Effector memory CD8-positive, alpha-beta T cell (primary cell): ENCODE results near the gene AGFG2.
"Not testable (repeated sequence)": the region's sequence is repeated elsewhere in the genome, so short reads cannot be mapped to it uniquely, and the experiment has no call there.

Source experiments
- ATAC-seq: fragments of 150-1000 bp; cut with Tn5 transposase; replicated peaks from 2 replicates; pipeline ENCODE4 v1.10.0; 2021; ENCODE audit warnings: mild to moderate bottlenecking, moderate library complexity
- DNase-seq, 3 experiments: peaks; one replicate each; pipeline ENCODE4 v3.0.0; 2021
- H3K27ac Mint-ChIP-seq, 2 donors: one replicate each; pipeline ENCODE4 v1.8.0; 2022; ENCODE audit warnings: mild to moderate bottlenecking in 2 of 2, mixed read lengths in 2 of 2, moderate library complexity in 2 of 2
- H3K27me3 Mint-ChIP-seq, 2 donors: one replicate each; pipeline ENCODE4 v1.8.0; 2022; ENCODE audit warnings: mixed read lengths in 2 of 2
- H3K36me3 Mint-ChIP-seq: one replicate; pipeline ENCODE4 v1.8.0; 2022; ENCODE audit warnings: mild to moderate bottlenecking, moderate library complexity, mixed read lengths; ENCODE audit not compliant: insufficient read depth
- H3K4me1 Mint-ChIP-seq, 2 donors: one replicate each; pipeline ENCODE4 v1.8.0; 2022; ENCODE audit warnings: low read depth in 2 of 2, mixed read lengths in 2 of 2
- H3K4me3 Mint-ChIP-seq, 2 donors: one replicate each; pipeline ENCODE4 v1.8.0; 2022; ENCODE audit warnings: mild to moderate bottlenecking in 2 of 2, mixed read lengths in 2 of 2, moderate library complexity in 2 of 2
- H3K9me3 Mint-ChIP-seq, 2 donors: one replicate each; pipeline ENCODE4 v1.8.0; 2022; ENCODE audit warnings: mixed read lengths in 2 of 2

AGFG2 gene

DNA sequence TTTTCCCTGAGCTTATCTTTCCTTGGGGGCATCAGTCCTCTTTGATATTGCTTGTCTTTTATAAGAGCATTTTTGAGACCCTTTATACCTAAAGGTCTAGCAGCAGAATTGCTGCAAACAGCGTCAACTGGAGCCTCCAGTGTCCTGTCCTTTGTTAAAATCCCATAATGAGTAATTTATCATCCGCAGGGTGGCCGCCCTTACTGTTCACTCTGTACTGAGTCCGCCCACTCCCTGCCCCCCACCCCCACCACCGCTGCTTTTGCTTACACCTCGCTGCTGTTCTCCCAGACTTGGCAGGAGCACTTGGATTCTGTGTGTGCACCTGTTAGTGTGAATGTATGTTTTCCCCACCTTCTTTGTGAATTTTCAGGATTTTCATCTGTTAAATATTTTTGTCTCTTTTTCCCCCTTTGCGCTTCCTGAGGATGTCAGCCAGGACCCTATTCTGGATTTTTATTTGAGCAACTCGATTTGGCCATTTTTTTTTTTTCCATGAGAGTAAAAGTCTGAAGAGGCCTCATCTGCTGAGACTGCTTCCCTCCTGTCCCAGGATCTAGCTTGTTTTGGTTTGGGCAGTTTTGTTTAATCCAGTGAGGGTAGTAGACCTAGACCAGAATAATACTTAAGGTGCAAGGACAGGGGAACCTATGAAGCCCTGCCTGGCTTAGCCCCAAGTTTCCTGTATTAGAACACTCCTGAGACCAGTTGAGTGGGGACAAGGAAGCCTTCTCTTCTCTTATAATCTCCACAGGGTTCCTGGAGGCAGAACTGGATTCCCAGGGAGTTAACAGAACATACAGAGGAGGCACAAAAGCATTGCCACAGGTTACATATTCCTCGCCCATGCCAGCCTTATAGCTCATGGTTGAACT lies 8.2 kb downstream of the AGFG2 start:
- DNase-seq, result no peak
- H3K4me3 Mint-ChIP-seq, result peak overlapping the region; percentile 91 to 92

DNA sequence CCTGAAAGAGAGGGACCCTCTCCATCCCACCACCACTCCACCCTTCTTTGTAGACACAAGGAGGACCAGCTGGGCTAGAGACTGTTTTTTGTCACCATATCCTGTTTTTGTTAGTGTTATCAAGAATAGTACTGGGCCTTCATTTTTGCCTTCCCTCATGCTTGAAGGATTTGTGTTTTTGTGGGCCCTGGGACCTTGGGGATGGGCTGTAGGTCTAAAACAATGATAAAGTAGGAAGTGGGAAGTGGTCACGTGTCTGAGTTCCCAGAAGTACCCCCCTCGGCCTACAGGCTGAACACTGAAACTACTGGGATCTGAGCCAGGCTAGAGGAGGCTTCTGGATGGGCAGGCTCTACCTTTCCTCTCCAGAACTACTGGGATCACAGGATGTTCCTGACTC lies 8.9 kb downstream of the AGFG2 start:
- H3K27me3 Mint-ChIP-seq, result no peaks in the 10 kb centered on the region
- no peak for ATAC-seq
- peaks cover 37% of the 10 kb centered on the region for H3K36me3 Mint-ChIP-seq
- DNase-seq, result no peak
- H3K9me3 Mint-ChIP-seq, result no peaks in the 10 kb centered on the region
- H3K27ac Mint-ChIP-seq, result peak overlapping the region; percentile 93 to 95
- H3K4me3 Mint-ChIP-seq, result peak overlapping the region; percentile 91 to 92
- peaks cover 70% of the 10 kb centered on the region in 2 donors for H3K4me1 Mint-ChIP-seq

More for the DNA sequence above, 8.2 kb downstream of the AGFG2 start:
- Mint-ChIP-seq H3K36me3 (peaks cover 30% of the 10 kb centered on the region), H3K4me1 (peaks cover 73 to 77% of the 10 kb centered on the region in 2 donors), H3K9me3 (no peaks in the 10 kb centered on the region), H3K27ac (peak overlapping the region; percentile 93 to 95), H3K27me3 (no peaks in the 10 kb centered on the region)
- ATAC-seq, result peak; percentile 2

DNA sequence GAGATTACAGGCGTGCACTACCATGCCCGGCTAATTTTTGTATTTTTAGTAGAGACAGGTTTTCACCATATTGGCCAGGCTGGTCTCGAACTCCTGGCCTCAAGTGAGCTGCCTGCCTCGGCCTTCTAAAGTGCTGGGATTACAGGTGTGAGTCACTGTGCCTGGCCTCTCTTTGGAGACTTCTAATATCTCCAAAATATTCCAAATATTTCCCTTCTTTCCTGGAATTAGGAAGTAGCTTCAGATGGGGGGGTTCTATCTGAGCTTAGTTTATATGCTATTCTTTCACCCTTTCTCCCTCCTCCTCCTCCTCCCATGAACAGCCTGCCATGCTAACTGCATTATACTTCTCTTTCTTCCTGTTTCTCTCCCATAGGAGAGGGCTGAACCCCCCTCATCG lies 9.4 kb downstream of the AGFG2 start:
- H3K27me3 Mint-ChIP-seq, DNase-seq, H3K9me3 Mint-ChIP-seq, ATAC-seq: not testable (repeated sequence)
- Mint-ChIP-seq H3K4me3 (peak overlapping the region; percentile 91 to 92), H3K36me3 (peaks cover 41% of the 10 kb centered on the region), H3K27ac (peak overlapping the region; percentile 93 to 95), H3K4me1 (peaks cover 65 to 66% of the 10 kb centered on the region in 2 donors)

DNA sequence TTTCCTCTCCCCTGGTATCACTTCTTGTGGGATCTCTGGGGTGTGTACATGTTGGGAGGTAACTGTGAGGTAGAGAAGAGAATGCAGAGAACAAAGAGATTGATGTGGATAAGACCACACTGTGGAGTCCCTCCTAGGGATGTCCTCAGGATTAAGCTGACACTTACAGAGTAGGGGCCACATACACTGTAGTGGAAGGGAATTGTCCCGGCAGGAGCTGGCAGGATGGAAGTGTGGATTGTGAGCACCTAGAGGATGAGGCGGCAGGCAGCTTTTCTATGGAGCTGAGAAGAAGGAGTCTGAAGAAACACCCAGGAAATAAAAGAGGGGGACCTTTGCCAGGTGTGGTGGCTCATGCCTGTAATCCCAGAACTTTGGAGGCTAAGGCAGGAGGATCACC lies 13.5 kb downstream of the AGFG2 start:
- Mint-ChIP-seq H3K4me3 (no peak overlapping the region), H3K9me3 (no peaks in the 10 kb centered on the region), H3K4me1 (peaks cover 25 to 27% of the 10 kb centered on the region in 2 donors), H3K36me3 (peaks cover 78% of the 10 kb centered on the region), H3K27ac (peak overlapping the region in 1 of 2 donors; percentile 3), H3K27me3 (no peaks in the 10 kb centered on the region)
- no peak for ATAC-seq
- DNase-seq, result no peak

DNA sequence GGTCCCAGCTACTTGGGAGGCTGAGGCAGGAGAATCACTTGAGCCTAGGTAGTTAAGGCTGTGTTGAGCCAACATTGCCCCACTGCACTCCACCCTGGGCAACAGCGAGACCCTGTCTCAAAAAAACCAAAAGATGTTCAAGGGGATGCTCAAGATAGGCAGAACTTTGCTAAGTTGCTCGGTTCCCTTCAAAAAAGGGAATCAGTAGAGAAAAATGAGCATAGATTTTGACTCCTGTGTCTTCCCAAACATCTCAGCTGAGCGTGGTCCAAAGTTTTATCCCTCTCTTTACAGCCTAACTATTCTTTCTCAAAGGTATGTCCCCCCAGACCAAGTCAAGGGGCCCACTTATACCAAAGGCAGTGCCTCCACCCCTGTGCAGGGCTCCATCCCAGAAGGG lies 14.0 kb downstream of the AGFG2 start:
- no peaks in the 10 kb centered on the region for H3K27me3 Mint-ChIP-seq
- DNase-seq, result no peak
- peaks cover 82% of the 10 kb centered on the region for H3K36me3 Mint-ChIP-seq
- no peaks in the 10 kb centered on the region for H3K9me3 Mint-ChIP-seq
- H3K27ac Mint-ChIP-seq, result peak overlapping the region in 1 of 2 donors; percentile 44
- H3K4me3 Mint-ChIP-seq, result no peak overlapping the region
- no peak for ATAC-seq
- H3K4me1 Mint-ChIP-seq, result peaks cover 20 to 22% of the 10 kb centered on the region in 2 donors

DNA sequence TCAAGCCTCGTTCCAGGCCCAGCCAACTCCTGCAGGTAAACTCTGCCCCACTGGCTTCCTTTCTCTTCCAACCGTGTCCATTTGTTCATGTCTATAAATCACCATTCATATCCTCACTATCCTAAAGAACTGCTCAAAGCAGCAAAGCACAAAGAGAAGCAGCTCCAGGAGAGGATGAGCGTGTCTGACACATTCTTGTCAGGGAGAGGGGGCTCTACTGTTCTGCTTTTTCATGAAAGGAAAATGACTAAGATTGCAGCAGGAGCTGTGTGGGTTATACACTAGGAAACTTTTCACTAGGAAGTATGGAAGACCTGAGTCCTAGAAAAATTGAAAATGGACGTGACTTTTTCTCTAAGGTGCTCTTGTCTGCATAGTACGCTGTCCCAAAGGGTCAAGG lies 16.7 kb downstream of the AGFG2 start:
- Mint-ChIP-seq H3K4me1 (peaks cover 7 to 9% of the 10 kb centered on the region in 2 donors), H3K36me3 (peaks cover 80% of the 10 kb centered on the region), H3K27me3 (no peaks in the 10 kb centered on the region), H3K4me3 (no peak overlapping the region), H3K9me3 (no peaks in the 10 kb centered on the region), H3K27ac (peak overlapping the region; percentile 31 to 56)
- ATAC-seq (no peak), DNase-seq (no peak)

DNA sequence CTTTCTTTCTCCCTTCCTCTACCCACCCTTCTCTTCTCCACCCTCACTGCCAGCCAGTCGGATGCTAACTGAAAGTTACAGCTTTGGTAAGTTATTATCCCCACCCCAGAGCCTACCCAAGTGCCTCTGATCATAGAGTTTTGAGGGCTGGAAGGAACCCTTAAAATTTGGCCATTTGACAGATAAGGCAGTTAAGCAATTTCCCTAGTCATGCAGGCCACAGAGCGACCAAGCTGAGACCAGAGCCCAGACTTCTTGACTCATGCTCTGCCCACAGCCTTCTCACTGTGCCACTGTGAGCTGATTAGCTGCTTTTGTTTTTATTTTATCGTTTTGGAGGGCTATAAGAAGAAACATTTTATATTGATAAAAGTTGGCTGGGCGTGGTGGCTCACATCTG lies 17.5 kb downstream of the AGFG2 start:
- DNase-seq (no peak), ATAC-seq (no peak)
- H3K27me3 Mint-ChIP-seq, result no peaks in the 10 kb centered on the region
- no peaks in the 10 kb centered on the region for H3K9me3 Mint-ChIP-seq
- H3K4me3 Mint-ChIP-seq, result no peak overlapping the region
- H3K36me3 Mint-ChIP-seq, result peaks cover 75% of the 10 kb centered on the region
- peak overlapping the region in 1 of 2 donors; percentile 31 for H3K27ac Mint-ChIP-seq
- H3K4me1 Mint-ChIP-seq, result peaks cover 6 to 8% of the 10 kb centered on the region in 2 donors

DNA sequence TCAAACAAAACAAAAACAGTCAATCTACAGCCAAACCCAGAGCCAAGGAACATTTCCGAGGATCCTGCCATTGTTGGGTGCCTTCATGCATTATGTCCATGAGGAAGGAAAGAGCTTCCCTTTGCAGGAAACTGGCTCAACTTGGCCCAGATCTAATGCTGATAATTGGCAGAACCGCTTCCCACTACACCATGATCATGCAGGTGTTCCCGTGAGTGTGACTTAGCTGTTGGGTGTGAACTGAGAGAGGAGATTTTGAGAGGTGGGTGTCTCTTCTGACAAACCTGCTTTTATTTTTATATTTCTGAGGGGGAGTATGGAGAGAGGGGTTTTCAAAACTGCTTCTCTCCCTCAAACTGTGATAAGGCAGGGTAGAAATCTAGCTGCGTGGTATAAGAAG lies 20.1 kb downstream of the AGFG2 start:
- Mint-ChIP-seq H3K4me3 (no peak overlapping the region), H3K27ac (no peak overlapping the region), H3K4me1 (peaks cover 10 to 11% of the 10 kb centered on the region in 2 donors), H3K27me3 (no peaks in the 10 kb centered on the region), H3K36me3 (peaks cover 64% of the 10 kb centered on the region), H3K9me3 (no peaks in the 10 kb centered on the region)
- DNase-seq (no peak), ATAC-seq (no peak)

DNA sequence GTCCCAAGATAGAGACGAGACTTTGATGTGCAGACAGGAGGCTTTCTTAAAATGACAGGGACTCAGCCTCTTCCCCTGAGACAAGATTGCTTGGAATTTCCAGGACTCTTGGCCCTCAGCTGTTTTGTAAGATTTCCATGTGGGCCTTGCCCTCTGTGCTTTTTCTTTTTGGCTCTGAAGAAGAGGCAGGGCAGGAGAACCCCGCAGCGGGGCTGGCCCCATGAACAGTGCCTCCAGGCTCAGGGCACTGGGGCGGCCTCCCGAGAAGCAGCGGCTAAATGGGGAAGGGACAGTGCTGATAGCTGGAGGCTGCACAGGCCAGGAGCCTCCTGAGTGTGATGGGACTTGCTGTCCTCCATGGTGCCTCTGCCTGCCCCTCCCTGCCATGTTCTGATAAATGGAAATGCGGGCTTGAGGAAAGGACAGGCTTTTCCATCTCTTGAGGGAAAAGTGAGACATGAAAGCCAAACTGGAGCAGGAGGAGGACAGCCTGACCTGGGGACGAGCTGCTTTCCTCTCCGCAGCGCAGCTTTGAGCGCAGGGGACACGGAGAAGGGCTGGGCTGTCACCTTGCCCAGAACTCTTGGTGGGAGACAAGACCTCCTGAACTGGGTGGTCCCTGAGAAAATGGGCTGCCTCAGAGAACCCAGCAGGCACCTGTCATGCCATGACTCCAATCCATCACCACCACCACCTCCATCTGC lies 22.6 kb downstream of the AGFG2 start:
- H3K27ac Mint-ChIP-seq, result no peak overlapping the region
- no peaks in the 10 kb centered on the region for H3K9me3 Mint-ChIP-seq
- H3K4me1 Mint-ChIP-seq, result peaks cover 10 to 15% of the 10 kb centered on the region in 2 donors
- no peak for ATAC-seq
- peaks cover 57% of the 10 kb centered on the region for H3K36me3 Mint-ChIP-seq
- DNase-seq, result no peak
- no peak overlapping the region for H3K4me3 Mint-ChIP-seq
- H3K27me3 Mint-ChIP-seq, result no peaks in the 10 kb centered on the region

DNA sequence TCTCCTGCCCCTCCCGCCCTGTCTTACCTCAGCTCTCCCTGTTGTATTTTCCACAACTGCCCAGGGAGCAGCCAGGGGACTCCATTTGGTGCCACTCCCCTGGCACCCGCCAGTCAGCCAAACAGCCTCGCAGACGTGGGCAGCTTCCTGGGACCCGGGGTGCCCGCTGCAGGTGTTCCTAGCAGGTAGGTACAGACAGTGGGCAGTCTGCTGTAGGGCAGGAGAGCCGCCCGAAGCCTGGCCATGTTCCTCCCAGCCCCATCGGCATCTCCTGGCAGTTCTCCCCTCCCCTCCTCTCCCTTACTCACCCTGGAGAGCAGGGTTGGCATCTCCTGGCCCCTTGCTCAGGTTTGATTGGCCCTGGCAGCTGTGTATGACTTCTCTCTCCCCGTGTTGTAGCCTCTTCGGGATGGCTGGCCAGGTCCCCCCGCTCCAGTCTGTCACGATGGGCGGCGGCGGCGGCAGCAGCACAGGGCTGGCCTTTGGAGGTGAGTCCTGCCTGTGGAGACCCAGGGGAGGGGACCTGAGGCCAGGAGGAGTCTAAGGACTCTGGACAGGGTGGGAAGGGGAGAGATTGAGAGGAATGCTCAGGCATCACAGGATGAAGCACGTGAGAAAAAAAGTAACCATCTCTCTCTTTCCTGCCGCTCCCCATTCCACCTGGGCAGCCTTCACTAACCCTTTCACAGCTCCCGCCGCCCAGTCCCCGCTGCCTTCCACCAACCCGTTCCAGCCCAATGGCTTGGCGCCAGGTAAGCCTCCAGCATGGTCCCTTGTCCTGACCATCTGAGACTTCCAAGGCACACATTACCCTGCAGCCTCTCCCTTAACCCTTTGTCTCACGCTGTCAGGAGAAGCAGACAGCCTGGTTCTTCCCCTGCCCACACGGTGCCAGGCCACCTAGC lies 23.4 kb downstream of the AGFG2 start:
- Mint-ChIP-seq H3K9me3 (no peaks in the 10 kb centered on the region), H3K27me3 (no peaks in the 10 kb centered on the region), H3K4me1 (peaks cover 10 to 15% of the 10 kb centered on the region in 2 donors), H3K4me3 (no peak overlapping the region), H3K27ac (peak overlapping the region in 1 of 2 donors; percentile 74), H3K36me3 (peaks cover 53% of the 10 kb centered on the region)
- ATAC-seq (no peak), DNase-seq (no peak)

DNA sequence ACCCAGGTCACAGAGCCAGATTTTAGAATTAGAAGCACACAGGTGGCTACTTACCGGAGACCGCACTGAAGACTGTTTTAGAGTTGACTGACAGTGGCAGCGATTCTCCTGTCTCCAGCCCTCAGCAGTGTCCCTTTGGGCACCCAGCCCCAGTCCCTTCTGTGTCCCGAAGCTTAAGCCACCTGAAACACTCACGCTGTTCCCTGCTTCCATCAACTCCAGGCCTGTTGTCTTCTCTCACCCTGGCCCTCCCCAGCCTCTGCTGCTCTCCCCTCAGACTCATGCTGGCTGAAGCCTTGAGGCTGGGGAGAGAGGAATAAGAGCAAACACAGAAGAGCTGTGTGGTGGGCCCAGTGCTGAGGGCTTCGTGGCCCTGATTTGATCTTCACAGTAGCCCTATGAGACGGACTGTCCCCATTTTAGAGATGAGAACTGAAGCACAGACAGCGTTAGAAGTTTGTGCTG lies 24.1 kb downstream of the AGFG2 start:
- Mint-ChIP-seq H3K9me3 (no peaks in the 10 kb centered on the region), H3K4me1 (peaks cover 15 to 21% of the 10 kb centered on the region in 2 donors), H3K27me3 (no peaks in the 10 kb centered on the region), H3K27ac (peak overlapping the region in 1 of 2 donors; percentile 74), H3K36me3 (peaks cover 48% of the 10 kb centered on the region), H3K4me3 (no peak overlapping the region)
- DNase-seq (no peak), ATAC-seq (no peak)

DNA sequence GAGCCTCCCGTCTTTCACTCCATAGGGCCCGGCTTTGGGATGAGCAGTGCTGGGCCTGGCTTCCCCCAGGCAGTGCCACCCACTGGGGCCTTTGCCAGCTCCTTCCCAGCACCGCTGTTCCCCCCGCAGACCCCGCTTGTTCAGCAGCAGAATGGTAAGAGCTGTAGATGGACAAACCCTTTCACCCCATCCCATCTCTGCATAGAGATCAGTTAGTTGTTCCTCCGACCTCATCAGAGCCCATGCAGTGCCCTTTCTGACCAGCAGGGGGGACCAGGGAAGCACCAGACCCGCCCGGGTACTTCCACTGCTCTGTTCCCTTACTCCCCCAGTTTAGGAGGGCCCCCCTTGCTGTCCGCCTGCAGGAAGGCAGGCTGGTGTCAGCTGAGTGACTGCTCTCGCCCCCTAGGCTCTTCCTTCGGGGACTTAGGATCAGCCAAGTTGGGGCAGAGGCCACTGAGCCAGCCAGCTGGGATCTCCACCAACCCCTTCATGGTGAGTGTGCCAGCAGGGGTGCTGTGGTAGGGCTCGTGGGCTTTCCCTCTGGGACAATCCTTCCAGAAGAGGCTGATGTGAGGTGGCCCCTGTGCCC lies 24.9 kb downstream of the AGFG2 start:
- H3K27me3 Mint-ChIP-seq, result no peaks in the 10 kb centered on the region
- peaks cover 49% of the 10 kb centered on the region for H3K36me3 Mint-ChIP-seq
- ATAC-seq (peak; percentile 74), DNase-seq (peak; percentile 81 to 86 (median 84))
- H3K9me3 Mint-ChIP-seq, result no peaks in the 10 kb centered on the region
- H3K27ac Mint-ChIP-seq, result no peak overlapping the region
- no peak overlapping the region for H3K4me3 Mint-ChIP-seq
- peaks cover 20 to 26% of the 10 kb centered on the region in 2 donors for H3K4me1 Mint-ChIP-seq
